HL-60 (cell line): Measurements from ENCODE around the gene TCF25.

Source experiments
- DNase-seq, 2 experiments: peaks; one replicate each; pipeline ENCODE4 v3.0.0-alpha.2; 2010 to 2020; ENCODE audit warnings: low read depth in 1 of 2, low spot score in 1 of 2
- H3K27ac ChIP-seq: fragments of 250-450 bp; sonication (Bioruptor Pico); replicated peaks from 2 replicates; pipeline ENCODE4 v1.5.1; 2020; ENCODE audit warnings: mild to moderate bottlenecking, moderate library complexity
- H3K27me3 ChIP-seq: fragments of 250-450 bp; sonication (Bioruptor Pico); 2 replicates; pipeline ENCODE4 v1.5.1; 2021; ENCODE audit warnings: mild to moderate bottlenecking, moderate library complexity; ENCODE audit not compliant: insufficient read depth, poor library complexity, severe bottlenecking
- H3K4me3 ChIP-seq: replicated peaks from 2 replicates; pipeline ENCODE4 v1.5.1; 2011; ENCODE audit warnings: mild to moderate bottlenecking, control low read depth, low read length; ENCODE audit not compliant: insufficient read depth
- GABPA ChIP-seq: IDR thresholded peaks from 2 replicates; pipeline ENCODE4 v1.6.1; 2012; ENCODE audit warnings: low read depth
- POLR2AphosphoS5 ChIP-seq: IDR thresholded peaks from 2 replicates; pipeline ENCODE4 v1.6.1; 2012; ENCODE audit warnings: low read depth
- SPI1 ChIP-seq: IDR thresholded peaks from 2 replicates; pipeline ENCODE4 v1.6.1; 2012; ENCODE audit warnings: low read depth, mild to moderate bottlenecking, borderline replicate concordance
- TF ChIP-seq, protein P1 (sequence below): IDR thresholded peaks from 2 replicates; pipeline ENCODE4 v1.6.1; 2012; ENCODE audit warnings: low read depth; ENCODE audit not compliant: insufficient replicate concordance
- TF ChIP-seq, protein P2 (sequence below): IDR thresholded peaks from one replicate; pipeline ENCODE4 v1.5.1; 2011; ENCODE audit warnings: low read length, control low read depth, inconsistent platforms; ENCODE audit not compliant: insufficient read depth

The TCF25 gene

GRCh38 chr16:89910717-89911354 lies 37.4 kb downstream of the TCF25 start:
- Histone ChIP-seq H3K4me3 (no peak overlapping the region), H3K27ac (no peak overlapping the region), H3K27me3 (no peaks in the 10 kb centered on the region)
- DNase-seq, result no peak
- no peak for TF ChIP-seq SPI1
- TF ChIP-seq GABPA, result no peak
- TF ChIP-seq, protein P1, sequence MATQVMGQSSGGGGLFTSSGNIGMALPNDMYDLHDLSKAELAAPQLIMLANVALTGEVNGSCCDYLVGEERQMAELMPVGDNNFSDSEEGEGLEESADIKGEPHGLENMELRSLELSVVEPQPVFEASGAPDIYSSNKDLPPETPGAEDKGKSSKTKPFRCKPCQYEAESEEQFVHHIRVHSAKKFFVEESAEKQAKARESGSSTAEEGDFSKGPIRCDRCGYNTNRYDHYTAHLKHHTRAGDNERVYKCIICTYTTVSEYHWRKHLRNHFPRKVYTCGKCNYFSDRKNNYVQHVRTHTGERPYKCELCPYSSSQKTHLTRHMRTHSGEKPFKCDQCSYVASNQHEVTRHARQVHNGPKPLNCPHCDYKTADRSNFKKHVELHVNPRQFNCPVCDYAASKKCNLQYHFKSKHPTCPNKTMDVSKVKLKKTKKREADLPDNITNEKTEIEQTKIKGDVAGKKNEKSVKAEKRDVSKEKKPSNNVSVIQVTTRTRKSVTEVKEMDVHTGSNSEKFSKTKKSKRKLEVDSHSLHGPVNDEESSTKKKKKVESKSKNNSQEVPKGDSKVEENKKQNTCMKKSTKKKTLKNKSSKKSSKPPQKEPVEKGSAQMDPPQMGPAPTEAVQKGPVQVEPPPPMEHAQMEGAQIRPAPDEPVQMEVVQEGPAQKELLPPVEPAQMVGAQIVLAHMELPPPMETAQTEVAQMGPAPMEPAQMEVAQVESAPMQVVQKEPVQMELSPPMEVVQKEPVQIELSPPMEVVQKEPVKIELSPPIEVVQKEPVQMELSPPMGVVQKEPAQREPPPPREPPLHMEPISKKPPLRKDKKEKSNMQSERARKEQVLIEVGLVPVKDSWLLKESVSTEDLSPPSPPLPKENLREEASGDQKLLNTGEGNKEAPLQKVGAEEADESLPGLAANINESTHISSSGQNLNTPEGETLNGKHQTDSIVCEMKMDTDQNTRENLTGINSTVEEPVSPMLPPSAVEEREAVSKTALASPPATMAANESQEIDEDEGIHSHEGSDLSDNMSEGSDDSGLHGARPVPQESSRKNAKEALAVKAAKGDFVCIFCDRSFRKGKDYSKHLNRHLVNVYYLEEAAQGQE, result no peak

- no peak for DNase-seq
- TF ChIP-seq GABPA (no peak), SPI1 (no peak), POLR2AphosphoS5 (no peak)
- TF ChIP-seq, protein P2, sequence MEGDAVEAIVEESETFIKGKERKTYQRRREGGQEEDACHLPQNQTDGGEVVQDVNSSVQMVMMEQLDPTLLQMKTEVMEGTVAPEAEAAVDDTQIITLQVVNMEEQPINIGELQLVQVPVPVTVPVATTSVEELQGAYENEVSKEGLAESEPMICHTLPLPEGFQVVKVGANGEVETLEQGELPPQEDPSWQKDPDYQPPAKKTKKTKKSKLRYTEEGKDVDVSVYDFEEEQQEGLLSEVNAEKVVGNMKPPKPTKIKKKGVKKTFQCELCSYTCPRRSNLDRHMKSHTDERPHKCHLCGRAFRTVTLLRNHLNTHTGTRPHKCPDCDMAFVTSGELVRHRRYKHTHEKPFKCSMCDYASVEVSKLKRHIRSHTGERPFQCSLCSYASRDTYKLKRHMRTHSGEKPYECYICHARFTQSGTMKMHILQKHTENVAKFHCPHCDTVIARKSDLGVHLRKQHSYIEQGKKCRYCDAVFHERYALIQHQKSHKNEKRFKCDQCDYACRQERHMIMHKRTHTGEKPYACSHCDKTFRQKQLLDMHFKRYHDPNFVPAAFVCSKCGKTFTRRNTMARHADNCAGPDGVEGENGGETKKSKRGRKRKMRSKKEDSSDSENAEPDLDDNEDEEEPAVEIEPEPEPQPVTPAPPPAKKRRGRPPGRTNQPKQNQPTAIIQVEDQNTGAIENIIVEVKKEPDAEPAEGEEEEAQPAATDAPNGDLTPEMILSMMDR, result no peak
- TF ChIP-seq, protein P1, result no peak
- H3K27me3 ChIP-seq, result no peaks in the 10 kb centered on the region
- no peak overlapping the region for H3K27ac ChIP-seq
- no peak overlapping the region for H3K4me3 ChIP-seq
Measured at GRCh38 chr16:89911375-89911774, 38.0 kb downstream of the TCF25 start.

- TF ChIP-seq, protein P1, result no peak
- TF ChIP-seq SPI1, result no peak
- no peak overlapping the region for H3K27ac ChIP-seq
- H3K27me3 ChIP-seq, result no peaks in the 10 kb centered on the region
- no peak overlapping the region for H3K4me3 ChIP-seq
- no peak for DNase-seq
Measured at GRCh38 chr16:89912143-89912542, 38.8 kb downstream of the TCF25 start.

DNA sequence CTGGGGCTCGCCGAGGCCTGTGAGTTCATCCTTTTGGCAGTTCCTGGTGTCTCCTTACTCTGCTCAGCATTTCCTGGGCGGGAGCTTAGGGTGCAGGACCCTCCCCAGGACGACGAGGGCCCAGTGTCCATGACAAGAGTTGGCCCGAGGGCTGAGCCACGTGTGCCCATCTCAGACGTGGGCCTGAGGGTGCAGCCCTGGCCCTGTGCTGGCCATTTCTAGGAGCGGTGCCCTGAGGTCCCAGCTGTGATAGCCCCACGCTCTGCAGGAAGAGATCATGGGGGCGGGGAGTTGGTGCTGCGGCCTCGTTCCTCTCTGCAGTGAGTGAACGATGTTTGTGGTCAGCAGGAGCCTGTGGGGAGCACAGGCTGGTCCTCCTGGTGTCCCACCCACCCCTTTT lies 39.2 kb downstream of the TCF25 start:
- Histone ChIP-seq H3K27me3 (no peaks in the 10 kb centered on the region), H3K4me3 (no peak overlapping the region), H3K27ac (no peak overlapping the region)
- TF ChIP-seq POLR2AphosphoS5 (no peak), GABPA (no peak), SPI1 (no peak)
- TF ChIP-seq, protein P2, result no peak
- DNase-seq, result no peak
